GM19463 (cell line): ENCODE data around the gene TRIM68.

ENCODE experiments used
- ATAC-seq: cut with Tn5 transposase; IDR thresholded peaks from one replicate; pipeline ENCODE4 v1.9.1; 2021; ENCODE audit warnings: mild to moderate bottlenecking, moderate library complexity; ENCODE audit not compliant: unreplicated experiment

TRIM68 gene, protein sequence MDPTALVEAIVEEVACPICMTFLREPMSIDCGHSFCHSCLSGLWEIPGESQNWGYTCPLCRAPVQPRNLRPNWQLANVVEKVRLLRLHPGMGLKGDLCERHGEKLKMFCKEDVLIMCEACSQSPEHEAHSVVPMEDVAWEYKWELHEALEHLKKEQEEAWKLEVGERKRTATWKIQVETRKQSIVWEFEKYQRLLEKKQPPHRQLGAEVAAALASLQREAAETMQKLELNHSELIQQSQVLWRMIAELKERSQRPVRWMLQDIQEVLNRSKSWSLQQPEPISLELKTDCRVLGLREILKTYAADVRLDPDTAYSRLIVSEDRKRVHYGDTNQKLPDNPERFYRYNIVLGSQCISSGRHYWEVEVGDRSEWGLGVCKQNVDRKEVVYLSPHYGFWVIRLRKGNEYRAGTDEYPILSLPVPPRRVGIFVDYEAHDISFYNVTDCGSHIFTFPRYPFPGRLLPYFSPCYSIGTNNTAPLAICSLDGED

DNA sequence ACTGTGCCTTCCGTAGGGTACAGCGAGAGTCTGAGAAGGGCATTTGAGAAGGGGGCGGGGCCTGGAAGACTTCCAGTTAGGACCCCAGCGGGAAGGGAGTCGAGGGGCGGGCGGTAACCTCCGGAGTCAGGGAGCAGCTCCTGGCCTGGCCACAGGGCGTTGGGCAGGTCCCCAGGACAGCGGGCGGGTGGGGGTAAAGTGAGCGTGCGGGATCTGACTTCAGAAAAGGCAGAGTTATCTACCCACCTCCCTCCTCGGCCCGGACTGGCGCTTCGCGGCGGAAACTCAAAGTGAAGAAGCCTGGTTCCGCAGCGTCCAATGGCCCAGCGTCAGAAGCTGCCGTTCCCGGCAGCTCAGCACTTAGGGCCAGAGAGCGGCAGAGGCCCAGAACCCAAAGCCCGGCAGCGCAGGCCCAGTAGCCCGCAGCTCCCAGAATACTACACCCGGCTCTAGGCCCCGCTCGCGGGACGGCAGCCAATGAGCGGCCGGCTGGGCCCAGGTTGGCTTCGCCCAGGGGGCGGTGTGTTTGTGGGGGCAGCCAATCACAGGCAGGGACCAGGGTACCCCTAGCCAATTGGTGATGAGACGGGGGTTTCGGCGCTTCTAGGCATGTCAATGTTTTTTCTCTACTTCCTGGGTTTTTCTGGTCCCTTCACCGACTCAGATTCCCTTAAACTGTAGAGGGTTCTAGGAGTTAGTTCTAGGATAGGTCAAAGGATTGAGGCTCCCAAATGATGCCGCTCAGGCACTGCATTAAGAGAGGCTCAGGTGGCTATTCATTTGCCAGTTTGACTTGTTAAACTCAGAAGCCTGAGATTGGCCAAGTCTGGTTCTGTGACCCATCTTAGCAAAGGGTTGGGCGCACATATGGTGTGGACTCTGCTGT is at the start of gene TRIM68:
TSS of gene TRIM68 (minus strand) at position 451 of the 886 bp plus-strand sequence. CDS start 2,727 bp downstream, outside the sequence.
- peak; percentile 99 for ATAC-seq

DNA sequence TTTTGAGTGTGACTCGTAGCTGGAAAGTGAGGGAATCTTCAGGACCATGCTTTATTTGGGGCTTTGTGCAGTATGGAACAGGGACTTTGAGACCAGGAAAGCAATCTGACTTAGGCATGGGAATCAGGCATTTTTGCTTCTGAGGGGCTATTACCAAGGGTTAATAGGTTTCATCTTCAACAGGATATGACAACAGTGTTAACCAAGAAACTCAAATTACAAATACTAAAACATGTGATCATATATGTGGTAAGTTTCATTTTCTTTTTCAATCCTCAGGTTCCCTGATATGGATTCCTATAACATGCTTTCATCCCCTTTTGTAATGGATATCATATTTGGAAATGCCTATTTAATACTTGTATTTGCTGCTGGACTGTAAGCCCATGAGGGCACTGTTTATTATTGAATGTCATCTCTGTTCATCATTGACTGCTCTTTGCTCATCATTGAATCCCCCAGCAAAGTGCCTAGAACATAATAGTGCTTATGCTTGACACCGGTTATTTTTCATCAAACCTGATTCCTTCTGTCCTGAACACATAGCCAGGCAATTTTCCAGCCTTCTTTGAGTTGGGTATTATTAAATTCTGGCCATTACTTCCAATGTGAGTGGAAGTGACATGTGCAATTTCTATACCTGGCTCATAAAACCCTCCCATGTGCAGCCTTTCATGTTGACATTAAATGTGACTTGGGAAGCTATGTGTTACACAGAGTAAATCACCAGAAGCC is 46.8 kb upstream of the TRIM68 start:
- no peak for ATAC-seq

DNA sequence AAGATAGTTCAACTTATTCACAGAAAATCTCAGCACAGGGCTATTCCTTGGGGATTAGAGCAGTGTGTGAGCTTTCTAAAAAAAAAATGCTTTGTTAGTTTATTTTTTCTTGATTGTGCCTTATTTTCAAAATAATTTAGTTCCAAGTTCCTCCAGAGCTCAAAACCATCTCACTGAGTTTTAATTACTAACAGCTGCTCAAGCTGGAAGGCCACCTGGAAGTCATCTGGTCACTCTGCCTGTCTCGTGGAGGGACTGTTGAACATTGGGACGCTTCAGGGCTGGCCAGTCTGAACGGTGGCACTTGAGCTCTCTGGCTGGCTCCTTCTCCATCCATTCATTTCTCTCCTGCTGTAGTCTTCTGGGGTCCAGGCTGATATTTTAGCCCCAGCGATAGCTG is 39.7 kb upstream of the TRIM68 start:
- no peak for ATAC-seq

DNA sequence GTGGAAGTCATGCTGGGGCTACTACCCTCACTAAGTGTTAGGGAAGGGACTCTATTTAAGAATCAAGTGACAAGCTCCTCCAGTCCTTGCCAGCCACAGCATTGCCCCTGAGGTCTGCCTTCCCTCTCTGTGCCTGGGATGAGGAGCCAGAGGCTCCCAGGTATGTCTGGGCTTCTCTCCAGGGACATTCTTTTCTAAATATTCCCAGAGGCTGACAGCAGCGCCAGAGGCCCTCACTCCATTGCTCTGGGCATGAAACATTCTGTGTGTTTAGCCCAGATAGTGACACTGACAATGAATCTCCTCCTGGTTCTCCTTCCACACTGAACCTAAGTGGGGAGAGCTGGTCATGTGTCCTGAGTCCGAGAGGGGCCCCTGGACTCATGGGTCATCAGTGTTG is 37.9 kb upstream of the TRIM68 start:
- ATAC-seq: no peak

DNA sequence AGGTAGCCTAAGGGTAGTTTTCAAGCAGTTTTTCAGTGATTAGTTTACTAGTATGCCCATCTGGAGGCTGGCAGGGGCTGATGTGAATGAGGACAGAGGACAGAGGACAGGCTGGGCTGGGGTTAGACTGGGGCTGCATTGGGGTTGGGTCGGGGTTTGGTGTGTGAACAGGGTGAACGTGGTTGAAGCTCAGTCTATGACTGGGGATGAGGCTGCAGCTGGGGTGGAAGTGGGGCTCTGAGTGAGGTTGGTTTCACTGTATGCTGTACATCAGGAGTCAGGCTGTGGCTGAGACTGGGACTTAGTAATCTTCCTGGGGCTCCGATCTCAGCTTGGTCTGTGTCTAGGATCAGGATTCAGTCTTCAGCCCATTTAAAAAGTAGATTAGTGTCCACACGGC is 36.2 kb upstream of the TRIM68 start:
- no peak for ATAC-seq

DNA sequence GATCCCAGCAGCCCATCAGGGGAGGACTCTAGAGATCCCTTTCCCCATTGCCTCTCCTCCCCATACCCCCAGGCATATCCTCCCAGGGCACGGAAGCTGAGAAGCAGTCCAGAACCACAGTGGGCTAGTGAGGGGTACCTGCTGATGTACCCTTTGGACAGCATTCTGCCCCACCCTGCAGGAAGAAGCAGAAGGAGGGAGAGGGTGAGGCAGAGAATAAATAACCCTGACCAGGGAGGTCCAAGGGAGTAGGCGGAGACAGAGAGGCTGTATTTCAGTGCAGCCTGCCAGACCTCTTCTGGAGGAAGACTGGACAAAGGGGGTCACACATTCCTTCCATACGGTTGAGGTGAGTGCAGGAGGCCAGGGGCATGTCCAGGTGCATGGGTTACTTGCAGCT is 35.7 kb upstream of the TRIM68 start, which contains the start of gene OR51E1:
TSS of gene OR51E1 (plus strand) at position 301 of the 400 bp plus-strand sequence. CDS start 8,545 bp downstream, outside the sequence.
- no peak for ATAC-seq

DNA sequence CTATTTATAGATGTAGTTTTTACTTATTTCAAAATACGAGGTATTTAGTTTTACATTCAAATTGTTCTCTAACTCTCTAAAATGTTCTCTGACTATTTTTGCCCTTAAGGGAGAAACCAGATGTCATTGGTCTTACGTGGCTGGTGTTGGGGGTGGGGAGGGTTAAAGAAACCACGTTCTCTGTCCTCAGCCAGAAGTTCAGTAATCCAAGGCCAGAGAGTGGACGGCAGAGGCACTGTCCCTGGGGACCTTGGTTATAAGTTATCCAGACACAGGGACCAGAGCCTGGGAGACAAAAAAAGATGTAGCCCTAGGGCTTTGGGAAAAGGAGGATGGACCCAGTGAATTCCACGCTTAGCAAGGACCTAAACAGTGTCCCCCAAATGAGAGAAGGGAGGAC is 35.0 kb upstream of the TRIM68 start:
- ATAC-seq: no peak

DNA sequence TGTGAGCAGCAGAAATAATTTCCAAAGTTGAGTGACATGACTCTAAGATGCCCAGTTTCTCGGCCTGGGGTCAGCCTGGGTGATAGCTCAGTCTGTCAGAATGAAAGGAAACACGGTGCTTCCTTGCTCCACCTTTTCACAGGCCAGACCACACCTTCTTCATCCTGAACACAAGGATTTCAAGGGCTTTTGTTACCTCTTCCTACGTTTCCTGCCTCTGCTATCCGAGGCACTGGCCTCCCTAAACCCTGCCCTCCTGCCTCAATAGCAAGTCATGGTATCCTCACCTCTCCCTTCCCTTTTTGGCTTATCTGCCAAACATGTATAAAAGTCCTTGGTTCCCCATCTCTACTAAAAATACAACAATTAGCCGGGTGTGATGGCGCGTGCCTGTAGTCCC is 34.0 kb upstream of the TRIM68 start:
- ATAC-seq: no peak

DNA sequence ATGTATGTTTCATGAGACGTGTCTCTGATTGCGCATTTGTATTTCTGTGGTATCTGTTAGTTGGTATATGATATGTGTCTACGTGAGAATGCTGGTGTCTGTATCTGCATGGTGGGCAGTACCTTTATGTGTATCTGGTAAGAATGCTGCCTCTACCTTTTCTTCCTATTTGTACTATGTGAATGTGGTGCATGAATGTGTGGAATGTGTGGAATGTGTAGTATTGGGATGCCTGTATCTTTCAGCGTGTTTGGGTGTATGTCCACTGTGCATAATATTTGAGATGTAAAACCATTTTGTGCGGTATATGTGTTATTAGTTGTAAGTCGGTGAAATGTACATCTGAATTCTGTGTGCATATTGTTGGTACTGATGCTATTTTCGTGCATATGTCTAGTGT is 33.5 kb upstream of the TRIM68 start:
- no peak for ATAC-seq

DNA sequence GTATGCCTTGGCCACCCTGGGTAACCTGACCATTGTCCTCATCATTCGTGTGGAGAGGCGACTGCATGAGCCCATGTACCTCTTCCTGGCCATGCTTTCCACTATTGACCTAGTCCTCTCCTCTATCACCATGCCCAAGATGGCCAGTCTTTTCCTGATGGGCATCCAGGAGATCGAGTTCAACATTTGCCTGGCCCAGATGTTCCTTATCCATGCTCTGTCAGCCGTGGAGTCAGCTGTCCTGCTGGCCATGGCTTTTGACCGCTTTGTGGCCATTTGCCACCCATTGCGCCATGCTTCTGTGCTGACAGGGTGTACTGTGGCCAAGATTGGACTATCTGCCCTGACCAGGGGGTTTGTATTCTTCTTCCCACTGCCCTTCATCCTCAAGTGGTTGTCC is 31.9 kb upstream of the TRIM68 start:
- ATAC-seq: no peak

DNA sequence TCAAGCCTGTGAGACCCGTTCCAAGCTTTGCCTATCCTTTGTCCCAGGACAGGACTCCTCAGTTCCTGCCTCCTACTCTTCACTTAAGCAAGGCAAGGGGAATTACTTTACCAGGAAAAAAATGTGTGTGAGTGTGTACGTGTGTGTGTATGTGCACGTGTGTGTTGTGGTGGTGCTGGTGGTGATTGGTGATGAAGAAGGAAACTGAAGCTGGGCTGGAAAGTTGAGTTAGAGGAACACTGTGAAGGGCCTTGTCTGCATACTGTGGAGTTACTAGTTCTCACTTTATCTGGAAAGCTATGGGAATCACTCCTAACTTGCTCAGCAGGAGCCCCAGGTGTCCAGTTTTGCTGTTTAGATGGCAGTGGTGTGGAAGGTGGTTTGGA is 29.6 kb upstream of the TRIM68 start:
- no peak for ATAC-seq

DNA sequence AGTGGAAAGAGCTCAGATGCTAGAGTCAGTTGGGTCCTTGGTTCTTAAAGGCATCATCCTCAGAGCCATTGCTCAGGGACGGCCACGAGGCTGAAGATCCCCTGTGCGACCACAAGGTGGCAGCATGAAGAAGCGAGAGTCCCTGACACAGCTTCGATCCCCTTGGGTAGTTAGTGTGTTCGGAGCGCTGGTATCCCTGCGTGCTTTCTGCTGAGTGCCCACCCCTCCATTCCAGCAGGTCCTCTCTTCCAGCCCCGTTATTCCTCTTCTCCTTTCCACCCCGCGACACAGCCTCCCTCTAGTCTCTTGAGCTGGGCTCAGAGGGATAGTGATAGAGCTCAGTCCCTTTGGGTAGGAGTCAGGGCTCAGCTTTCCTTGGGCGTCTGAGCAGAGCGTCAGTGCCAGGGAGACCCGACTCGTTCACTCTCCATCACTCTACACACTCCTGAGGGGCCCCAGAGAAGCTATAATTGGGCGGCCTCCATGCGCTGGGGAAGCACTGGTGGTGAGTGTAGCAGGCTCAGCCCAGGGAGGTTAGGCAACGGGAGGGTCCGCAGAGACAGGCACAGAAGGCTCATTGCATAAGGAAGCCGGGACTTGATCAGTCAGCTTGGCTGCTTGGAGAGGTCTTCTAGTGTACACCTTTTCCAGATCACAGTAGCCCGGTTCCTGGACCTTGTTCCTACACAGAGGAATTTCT is 29.1 kb upstream of the TRIM68 start, which contains the start of gene OR51D1:
TSS of gene OR51D1 (plus strand) at position 516 of the 700 bp plus-strand sequence. CDS start 2,314 bp downstream, outside the sequence.
- peak; percentile 97 for ATAC-seq

DNA sequence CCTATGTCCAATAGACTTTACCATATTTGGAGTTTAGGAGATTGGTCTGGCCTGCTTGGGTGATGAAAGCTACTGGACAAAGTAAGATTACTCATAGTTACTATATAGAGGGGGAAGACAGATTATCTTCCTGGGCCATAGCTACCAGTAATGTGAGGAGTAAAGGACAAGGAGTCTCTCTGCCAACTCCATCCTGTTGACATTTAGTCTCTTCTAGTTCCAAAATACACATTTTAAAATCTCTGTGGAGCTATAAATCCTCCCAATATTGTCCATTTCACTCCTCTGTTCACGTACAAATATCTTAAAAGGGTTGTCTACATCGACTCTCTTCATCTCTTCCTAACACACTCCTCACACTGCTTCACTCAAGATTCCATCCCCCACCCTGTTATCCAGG is 28.1 kb upstream of the TRIM68 start:
- ATAC-seq: no peak

DNA sequence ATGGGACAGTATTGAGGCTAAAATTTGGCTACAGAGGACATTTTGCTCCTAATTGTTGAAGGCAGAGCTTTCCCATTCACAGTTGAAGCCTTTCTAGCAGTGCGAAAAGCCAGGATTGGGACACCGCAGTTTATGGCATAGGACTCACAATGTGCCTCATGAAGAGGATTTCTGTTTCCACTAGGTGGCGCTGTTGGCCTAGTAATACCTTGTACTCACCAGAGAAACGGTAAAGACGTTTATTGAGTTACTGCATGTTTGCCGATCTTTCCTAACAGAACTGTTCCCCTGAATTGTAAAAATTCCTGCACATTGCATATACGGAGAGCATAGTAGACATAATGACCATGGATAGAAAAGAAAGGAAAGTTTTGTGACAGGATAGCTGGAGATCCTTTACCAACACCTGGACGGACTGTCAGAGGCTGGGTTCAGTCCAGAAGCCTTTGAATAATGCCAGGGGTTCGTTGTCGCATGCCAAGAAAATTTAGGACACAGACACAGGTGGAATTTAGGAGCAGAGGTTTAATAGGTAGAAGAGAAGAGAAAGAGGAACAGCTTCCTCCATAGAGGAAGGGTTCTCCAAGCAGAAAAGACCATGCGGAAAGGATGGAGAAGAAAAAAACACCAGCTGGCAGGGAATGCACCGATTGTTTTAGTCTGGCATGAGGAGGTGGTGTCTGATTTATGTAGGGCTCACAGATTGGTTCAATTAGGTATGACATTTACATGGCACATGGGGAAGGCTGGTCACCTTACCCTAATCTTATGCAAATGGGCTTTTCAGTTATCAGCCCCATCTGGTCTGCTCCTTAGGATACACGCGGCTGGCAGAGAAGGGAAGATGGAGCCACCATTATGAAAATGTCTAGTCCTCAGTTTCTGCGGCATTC is 18.4 kb upstream of the TRIM68 start:
- ATAC-seq: no peak

DNA sequence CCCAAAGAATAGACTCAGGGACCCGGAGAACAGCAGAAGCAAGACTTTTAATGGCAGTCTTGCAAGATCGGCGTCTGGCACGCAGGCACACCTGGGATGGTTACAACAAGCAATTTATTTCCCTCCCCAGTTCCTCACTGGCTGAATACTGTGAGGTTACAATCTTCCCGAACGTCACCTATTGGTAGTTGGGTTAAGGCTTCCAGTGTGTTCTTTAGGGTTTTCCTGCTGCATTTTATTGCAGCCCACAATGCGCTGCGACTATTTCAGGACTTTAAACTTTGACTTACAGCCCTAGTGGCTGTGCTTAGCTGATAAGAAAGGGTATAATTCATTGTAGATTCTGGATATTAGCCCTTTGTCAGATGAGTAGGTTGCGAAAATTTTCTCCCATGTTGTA is 11.5 kb upstream of the TRIM68 start:
- ATAC-seq: no peak

DNA sequence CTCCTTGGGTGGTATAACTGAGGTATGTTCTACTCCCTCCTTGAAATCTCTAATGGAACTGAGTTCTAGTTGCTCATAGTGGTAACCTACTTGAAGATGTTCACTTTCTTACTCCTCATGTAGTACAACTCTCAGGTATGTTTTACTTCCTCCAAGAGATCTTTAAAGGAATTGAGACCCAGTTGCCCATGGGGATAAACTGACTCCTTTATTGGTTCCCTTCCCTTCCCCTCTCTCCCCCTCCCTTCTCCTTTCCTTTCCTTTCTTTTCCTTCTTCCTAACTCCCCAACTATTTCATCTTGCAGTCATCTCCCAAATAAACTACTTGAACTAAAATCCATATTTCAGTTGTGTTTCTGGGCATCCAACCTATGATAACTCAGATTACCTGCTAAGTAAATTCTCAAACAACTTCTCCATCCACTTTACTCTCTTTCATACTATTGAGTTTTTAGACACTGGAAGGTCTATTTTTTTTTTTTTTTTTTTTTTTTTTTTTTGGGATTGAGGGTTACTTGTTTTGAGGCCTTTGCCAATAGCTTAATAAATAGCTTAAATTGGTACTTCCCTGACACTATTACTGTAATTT is 7.9 kb upstream of the TRIM68 start:
- ATAC-seq: no peak

DNA sequence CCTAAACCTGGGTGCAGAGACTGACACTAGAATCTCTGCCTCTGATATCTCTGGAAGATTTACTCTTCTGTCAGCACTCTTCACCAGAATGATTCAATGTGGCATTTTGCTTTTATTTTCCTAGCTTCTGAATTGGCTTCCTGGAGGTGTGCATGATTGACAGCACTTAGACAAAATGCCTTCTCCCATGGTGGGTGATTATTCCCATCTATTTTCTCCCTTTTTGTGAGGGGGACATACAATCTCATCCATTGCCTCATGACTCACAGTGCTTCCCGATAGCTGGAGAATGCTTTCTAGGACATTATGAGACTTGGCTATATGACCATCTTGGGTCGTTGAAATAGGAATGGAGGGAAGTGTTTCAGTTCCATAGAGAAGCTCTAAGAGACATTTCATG is 4.0 kb upstream of the TRIM68 start:
- no peak for ATAC-seq

DNA sequence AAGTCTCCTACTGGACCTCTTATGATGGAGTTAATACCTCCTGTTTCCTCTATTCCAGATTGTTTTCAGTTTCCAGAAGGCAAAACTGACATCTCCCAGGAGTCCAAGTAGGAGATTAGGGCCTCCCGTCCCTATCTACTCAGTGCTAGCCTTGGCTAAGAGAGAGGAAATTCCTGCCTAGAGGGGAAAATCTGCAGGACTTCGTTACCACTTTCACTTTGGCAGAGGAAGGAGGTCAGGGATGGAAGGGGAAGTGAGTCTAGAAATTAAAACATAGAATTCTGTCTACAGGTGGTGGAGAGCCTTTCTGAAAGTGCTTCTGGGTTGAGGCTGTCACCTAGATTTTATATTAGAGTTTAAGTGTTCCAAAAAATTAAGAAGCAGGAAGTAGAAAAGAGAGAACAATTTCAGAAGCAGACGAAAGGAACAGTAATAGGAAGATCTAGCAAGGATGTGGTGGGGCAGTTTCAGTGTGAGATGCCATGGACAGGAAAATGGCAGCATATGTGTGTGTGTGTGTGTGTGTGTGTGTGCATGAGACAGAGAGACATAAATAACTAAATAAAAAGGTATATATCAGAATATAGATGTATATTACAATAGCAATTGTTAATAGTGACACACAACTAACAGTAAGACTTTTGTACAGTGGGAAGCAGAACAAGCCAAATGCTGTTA is 2.4 kb upstream of the TRIM68 start:
- ATAC-seq: no peak
